HG02970 (cell line): Measurements from ENCODE around the gene UBAC2.
"Not testable (repeated sequence)": the region's sequence is repeated elsewhere in the genome, so short reads cannot be mapped to it uniquely, and the experiment has no call there.

ENCODE experiments used
- ATAC-seq: cut with Tn5 transposase; IDR thresholded peaks from one replicate; pipeline ENCODE4 v1.9.1; 2021; ENCODE audit warnings: mild to moderate bottlenecking, moderate library complexity, moderate number of reproducible peaks; ENCODE audit not compliant: unreplicated experiment, low FRiP score

UBAC2 gene

GRCh38 chr13:99182439-99182838, 18.2 kb upstream of the UBAC2 start:
- ATAC-seq, result no peak

DNA sequence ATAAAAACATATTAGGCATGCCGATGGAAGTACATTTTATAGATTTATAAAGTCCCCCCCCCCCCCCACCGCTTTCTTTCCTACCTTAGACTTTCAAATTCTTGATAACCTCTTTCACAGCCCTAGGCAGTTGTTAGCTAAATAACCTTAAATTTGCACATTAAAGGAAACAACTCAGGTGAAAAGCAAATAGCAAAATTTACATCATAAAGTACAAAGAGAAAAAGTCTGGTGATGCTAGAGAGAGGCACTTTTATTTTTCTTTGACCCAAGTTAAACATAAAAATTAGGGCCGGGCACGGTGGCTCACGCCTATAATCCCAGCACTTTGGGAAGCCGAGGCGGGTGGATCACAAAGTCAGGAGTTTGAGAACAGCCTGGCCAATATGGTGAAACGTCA, 15.0 kb upstream of the UBAC2 start:
- ATAC-seq, result no peak

DNA sequence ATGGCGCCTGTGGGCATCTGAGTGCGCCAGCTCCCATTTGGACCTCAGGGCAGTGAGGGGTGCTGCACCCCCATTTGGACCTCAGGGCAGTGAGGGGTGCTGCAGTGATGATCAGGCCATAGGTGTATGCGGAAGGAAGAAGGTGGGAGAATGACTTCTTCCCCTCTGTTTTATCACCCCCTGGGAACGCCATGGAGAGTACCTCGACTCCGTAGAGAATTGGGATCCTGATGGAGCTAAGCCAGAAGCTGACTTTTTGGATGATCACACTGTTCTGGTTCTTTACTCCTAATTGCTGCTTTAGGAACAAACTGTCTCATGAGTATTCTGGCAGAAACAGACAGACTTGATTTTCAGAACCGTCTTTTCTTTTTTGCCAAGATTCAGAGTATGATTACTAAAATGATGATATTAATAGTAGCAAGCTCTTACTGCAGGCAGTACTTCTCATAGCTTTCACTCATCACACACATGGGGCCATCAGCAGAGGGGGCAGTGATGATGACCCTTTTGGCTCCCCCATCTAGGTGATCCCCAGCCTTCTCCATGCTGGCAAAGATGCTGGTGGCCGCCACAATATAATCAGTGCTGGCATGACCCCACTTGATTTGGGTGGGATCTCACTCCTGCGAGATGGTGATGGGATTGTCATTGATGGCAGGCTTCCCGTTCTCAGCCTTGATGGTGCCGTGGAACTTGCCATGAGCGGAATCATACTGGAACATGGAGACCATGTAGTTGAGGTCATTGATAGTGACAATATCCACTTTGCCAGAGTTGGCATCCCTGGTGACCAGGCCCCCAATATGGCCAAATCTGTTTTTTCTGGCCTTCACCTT, 10.3 kb upstream of the UBAC2 start:
- ATAC-seq, result no peak

GRCh38 chr13:99191336-99191899, 9.2 kb upstream of the UBAC2 start:
- no peak for ATAC-seq

DNA sequence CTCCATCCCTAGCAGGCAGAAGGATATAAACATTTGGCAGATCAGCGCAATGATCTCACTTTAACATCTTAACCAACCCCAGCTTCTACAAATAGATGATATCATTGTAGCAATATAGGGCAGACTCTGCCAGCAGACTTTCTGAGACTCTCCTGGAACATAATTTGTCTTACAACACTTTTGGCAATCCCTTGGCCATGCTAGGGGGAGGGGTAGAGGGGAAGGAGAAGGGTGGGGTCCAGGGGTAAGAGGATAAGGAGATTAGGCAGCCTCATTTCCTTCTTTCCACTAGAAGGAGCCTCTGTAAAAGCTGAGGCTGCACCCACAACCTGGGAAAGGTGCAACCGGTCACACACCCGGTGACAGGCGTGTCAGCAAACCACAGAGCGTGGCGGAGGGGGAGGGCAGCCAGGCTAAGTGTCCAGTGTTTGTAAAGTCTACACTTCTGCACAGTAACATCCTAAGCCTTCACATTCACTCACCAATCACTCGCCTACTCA, 8.7 kb upstream of the UBAC2 start:
- no peak for ATAC-seq

GRCh38 chr13:99192480-99192879, 8.2 kb upstream of the UBAC2 start:
- no peak for ATAC-seq

DNA sequence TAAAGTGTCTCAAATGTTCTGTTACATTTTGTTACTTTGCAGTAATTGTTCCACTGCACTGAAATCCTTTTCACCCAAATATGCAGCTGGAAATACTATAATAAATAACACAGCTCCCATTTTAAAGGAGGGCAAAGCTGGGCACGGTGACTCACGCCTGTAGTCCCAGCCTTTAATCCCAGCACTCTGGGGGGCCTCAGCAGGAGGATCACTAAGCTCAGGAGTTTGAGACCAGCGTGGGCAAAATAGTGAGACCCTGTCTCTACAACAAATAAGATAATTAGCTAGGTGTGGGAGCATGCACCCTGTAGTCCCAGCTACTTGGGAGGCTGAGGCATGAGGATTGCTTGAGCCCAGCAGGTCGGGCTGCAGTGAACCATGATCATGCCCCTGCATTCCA, 7.5 kb upstream of the UBAC2 start:
- ATAC-seq, result no peak

DNA sequence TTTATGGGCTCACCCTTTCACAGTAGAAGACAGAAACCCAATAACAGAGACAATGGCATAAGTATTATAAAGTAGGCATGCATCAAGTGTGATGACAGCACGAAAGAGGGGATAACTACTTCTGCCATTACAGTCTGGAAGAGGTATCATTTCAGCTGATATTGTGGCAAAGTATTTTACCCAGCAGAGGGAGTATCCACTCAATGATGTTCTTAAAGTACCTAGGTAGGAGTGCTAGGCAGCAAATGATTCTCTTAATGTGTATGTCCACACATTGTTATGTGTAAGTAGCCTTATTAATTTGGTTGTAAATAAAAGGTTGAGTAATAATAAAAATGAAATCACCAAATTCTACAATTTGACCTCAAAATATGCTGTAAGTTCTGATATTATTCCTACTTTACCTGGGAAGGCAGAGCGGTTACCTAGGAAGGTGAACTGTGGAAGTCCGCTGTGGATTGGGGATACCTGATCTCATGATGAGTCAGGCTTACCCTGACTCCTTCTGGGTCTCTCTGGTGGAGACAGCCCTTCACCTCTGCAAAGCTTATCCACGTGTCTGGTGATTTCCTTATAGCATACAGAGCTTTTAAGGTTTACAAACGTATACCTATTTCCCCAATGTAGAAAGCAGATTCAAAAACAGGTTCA, 4.1 kb upstream of the UBAC2 start:
- no peak for ATAC-seq

GRCh38 chr13:99197117-99197651, 3.5 kb upstream of the UBAC2 start:
- no peak for ATAC-seq

GRCh38 chr13:99199541-99200431, 868 bp upstream of the UBAC2 start:
- peak; percentile 4 for ATAC-seq

- no peak for ATAC-seq
These were observed 3.2 kb downstream of the UBAC2 start for GRCh38 chr13:99203601-99204579.

- no peak for ATAC-seq
These were observed 5.1 kb downstream of the UBAC2 start for GRCh38 chr13:99205621-99206220.

GRCh38 chr13:99206226-99206625, 5.6 kb downstream of the UBAC2 start:
- ATAC-seq, result no peak

GRCh38 chr13:99206873-99207272, 6.2 kb downstream of the UBAC2 start:
- no peak for ATAC-seq

DNA sequence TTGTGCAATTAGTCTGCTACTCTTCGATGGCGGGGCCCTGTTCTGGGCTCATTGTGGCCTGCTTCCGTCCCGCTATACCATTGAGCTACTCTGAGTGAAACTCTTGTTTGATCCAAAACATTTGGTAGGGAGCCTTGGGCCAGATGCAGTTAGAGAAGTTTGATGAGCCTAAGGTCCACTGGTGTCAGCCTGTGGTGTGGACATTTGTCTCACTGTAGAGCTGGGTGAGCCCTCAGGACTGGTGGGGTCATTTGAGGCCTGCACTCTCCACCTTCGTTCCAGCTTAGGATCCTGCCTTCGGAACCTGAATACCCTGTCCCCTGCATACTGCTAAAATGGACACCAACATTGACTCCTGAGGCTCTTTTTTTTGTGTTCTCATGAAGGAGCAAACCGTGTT, 6.9 kb downstream of the UBAC2 start:
- no peak for ATAC-seq

- no peak for ATAC-seq
These were observed 7.5 kb downstream of the UBAC2 start for GRCh38 chr13:99208185-99208584.

- no peak for ATAC-seq
These were observed 8.3 kb downstream of the UBAC2 start for GRCh38 chr13:99208845-99209527.

- ATAC-seq, result not testable (repeated sequence)
These were observed 10.0 kb downstream of the UBAC2 start for GRCh38 chr13:99210627-99211026.
